Ovary (tissue), 3 donors: ENCODE data around the gene STIP1.

Experiments
- POLR2A ChIP-seq: fragments of 450-650 bp; IDR thresholded peaks from one replicate; pipeline ENCODE4 v1.6.1; 2017; ENCODE audit warnings: antibody characterized with exemption, mild to moderate bottlenecking, moderate library complexity
- TF ChIP-seq, protein P1 (sequence below), 3 donors: fragments of 450-650 bp in 2 of 3; fragments of 200-600 bp in 1 of 3; IDR thresholded peaks; one replicate each; pipeline versions ENCODE4 v1.5.1 to v1.8.0; 2016 to 2022; ENCODE audit warnings: antibody characterized with exemption in 3 of 3, mild to moderate bottlenecking in 1 of 3
- donor health status: DM: no; HTN: no; CAD: no.

DNA sequence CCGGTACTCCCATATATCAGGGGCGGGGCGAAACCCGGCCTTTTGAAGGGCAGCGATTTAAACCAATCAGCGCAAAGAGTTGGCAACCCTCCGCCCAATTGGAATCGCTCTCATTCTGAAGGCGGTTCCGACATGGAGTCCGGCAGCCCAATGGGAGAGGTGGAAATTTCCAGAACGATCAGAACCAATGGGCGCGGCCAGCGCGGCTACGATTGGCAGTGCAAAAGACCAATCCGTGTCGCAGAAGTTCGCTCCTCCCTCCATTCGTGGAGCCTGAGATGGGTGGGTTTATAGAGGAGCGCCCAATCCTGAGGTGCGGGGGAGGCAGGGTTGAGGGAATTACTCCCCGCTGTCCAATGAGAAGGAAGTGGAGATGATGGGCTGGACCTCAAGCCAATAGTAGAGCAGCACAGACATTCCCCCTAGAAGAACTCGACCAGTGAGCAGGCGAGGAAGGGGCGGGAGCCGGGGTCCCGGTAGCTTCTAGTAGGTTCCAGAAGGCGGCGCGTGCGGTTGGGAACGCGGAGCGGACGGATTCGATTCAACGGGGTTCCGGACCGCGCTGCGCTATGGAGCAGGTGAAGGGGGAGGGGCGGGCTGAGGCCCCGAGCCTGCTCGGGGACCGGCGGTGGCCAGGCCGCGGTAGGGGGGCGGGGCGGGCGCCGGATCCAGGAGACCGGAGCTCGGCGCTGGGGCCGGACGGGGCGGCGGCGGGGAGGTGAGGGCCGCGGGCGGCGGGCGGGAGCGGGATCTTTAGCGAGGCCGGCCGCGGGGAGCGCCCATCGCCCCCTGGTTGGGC lies at the start of gene STIP1:
- TF ChIP-seq POLR2A, result peak; percentile 47
- TF ChIP-seq, protein P1, sequence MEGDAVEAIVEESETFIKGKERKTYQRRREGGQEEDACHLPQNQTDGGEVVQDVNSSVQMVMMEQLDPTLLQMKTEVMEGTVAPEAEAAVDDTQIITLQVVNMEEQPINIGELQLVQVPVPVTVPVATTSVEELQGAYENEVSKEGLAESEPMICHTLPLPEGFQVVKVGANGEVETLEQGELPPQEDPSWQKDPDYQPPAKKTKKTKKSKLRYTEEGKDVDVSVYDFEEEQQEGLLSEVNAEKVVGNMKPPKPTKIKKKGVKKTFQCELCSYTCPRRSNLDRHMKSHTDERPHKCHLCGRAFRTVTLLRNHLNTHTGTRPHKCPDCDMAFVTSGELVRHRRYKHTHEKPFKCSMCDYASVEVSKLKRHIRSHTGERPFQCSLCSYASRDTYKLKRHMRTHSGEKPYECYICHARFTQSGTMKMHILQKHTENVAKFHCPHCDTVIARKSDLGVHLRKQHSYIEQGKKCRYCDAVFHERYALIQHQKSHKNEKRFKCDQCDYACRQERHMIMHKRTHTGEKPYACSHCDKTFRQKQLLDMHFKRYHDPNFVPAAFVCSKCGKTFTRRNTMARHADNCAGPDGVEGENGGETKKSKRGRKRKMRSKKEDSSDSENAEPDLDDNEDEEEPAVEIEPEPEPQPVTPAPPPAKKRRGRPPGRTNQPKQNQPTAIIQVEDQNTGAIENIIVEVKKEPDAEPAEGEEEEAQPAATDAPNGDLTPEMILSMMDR (IDR thresholded peaks at IDR 0.05), result peak in 2 of 3 donors; percentile 36 to 41
